DLD1 (cell line): ENCODE measurements around the gene TTC3.

Source experiments
- in situ Hi-C: cut with HindIII; loops from 2 replicates; pipeline ENCODE4 v1.10.0; 2017; ENCODE audit warnings: low sequenced_read_pairs

TTC3 gene

DNA sequence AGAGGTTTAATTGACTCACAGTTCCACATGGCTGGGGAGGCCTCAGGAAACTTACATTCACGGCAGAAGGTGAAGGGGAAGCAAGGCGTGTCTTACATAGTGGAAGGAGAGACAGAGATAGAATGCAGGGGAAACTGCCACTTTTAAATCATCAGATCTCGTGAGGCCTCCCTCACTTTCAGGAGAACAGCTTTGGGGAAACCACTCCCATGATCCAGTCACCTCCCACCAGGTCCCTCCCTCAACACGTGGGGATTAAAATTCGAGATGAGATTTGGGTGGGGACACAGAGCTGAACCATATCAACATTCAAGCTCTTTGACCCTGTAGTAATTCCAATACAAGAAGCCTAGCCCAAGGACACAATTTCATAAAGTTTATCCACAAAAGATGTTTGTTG lies 13.9 kb upstream of the TTC3 start:
- in situ Hi-C loops = no loop called here

DNA sequence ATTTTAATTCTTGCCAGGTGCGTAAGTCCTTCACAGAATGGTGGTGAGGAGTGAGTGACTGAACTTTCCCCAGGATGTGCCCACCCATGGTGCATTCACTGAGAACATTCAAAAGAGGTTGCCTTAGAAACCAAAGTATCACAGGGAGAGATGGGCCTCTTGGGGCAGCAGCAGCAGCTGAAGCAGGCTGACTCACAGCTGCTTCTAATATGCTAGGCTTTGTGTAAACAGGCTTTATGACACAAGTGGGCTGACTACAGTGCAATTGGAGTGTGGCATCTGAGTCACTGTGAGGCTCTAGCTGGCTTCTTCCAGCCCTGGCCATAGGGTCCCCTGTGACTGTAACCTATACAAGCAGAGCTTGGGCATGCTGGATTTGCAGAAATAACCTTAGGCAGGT lies 12.8 kb upstream of the TTC3 start:
- in situ Hi-C loops = no loop called here

DNA sequence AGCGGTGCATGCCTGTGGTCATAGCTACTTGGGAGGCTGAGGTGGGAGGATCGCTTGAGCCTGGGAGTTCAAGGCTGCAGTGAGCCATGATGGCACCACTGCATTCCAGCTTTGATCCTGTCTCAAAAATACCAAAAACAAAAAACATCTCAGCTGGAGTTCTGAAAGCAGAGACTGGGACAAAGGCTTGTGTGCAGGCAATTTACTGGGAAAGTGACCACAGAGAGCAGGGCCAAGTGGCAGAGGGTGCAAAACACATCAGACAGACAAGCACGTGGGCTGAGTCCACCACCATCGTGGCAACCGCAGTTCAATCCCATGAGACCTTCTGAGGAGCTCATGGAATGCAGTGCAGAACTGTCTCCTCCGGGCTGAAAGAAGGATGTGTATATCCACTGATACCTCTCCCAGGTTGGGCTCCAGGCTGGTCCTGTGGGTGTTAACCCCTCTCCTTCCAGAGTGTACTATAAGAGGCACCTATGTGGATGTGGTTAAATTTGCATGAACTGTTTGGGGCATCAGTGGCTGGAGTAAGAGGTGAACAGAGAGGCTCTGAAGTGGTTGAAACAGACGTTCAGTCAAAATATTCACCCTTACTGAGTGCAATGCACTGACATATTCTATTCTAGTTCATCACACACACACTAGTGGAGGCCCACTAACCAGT lies 11.0 kb upstream of the TTC3 start:
- in situ Hi-C loops = no loop called here

DNA sequence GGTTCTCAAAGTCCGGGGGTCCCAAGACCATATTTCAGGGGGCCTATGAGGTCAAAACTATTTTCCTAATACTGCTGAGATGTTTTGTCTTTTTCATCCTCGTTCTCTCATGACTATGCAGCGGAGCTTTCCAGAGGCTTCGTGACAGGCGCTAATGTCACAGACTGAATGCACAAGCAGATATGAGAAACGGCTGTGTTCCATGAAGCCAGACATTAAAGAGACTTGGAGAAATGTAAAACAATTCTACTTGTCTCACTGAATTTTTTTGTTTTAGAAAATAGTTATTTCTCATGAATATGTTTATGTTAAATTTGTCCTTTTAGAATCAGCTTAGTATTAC lies 10.5 kb upstream of the TTC3 start:
- in situ Hi-C loops = no loop called here

DNA sequence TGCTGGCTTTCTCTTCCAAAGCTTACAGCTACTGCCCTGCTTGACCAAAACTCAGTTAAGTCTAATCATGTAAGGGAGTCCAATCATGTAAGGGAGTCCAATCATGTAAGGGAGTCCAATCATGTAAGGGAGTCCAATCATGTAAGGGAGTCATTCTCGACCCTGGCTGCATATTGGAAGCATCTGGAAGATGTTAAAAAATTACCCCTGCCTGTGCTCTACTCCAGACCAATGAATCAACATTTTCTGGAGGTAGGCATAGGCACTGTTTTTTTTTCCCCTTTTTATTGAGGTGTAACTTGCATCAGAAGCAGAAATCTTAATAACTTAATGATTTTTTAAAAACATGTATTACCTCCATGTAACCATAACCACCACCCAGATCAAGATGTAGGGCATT lies 9.6 kb upstream of the TTC3 start:
- in situ Hi-C loops = no loop called here

DNA sequence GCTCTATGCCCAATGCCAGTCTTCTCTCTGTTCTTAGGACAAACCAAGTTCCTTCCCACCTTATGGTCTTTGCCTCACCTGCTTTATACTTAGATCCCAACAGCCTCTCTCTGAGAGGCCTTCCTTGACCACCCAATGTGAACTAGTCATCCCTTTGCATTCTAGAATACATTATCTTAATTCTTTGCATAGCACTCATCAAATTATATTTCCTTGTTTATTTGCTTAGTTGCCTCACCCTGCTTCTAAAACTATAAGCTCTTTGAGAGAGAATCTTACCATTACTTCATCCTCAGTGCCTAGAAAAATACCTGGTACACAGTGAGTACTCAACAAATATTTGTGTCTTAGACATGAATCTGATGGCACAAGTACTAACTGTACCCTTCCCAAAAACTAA lies 8.2 kb upstream of the TTC3 start:
- in situ Hi-C loops = no loop called here

DNA sequence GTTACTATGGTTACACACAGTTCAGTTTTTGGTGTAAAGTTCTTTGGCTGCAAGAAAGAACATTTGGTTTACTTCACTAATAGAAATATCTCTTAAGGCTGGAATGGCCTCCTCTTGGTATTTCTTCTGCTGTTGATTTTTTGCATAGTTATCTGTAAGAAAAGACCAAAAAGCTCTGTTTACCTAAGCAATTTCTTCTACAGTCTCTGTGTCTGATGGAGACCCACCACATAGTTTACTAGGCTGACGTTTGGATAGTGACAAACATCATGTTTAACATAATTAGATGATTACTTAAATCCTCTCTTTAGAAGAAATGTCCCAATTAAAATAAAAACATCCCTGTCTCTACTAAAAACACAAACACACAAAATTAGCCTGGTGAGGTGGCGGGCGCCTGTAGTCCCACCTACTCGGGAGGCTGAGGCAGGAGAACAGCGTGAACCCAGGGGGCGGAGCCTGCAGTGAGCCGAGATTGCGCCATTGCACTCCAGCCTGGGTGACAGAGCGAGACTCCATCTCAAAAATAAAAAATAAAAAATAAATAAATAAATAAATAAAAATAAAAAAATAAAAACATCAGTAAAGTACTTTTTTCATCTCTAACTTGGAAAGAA lies 7.4 kb upstream of the TTC3 start:
- in situ Hi-C loops = no loop called here

DNA sequence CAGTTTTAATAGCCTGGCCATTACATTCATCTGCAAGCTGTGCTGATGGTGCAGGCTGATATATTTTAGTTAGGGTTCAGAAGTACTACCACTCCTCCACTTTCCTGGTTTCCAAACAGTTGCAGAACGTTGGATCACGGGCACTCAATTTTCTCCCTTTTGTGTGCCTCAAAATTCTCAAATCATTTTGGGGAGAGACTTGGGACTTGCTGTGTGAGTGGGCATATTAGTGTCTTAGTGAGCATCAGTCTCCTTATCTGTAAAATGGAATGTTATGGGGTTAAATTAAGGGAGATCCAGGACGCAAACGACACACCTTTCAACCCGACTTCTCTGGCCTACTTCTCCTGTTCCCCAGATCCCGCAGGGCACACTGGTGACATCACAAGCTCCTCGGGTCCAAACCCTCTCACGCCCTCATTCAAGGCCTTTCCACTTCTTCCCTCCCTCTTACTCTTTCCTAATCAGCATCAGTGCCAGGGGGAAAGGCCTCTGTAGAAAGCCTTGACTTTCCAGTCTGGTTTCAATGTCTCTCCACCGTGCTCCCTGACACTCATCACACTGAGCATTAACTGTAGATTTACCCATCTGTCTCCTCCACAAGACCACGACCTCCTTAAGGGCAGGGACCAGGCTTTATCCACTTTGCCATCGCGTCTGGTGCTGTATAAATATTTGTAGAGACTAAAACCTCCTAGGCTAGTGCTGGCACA lies 1.3 kb upstream of the TTC3 start:
- in situ Hi-C loops = no loop called here

DNA sequence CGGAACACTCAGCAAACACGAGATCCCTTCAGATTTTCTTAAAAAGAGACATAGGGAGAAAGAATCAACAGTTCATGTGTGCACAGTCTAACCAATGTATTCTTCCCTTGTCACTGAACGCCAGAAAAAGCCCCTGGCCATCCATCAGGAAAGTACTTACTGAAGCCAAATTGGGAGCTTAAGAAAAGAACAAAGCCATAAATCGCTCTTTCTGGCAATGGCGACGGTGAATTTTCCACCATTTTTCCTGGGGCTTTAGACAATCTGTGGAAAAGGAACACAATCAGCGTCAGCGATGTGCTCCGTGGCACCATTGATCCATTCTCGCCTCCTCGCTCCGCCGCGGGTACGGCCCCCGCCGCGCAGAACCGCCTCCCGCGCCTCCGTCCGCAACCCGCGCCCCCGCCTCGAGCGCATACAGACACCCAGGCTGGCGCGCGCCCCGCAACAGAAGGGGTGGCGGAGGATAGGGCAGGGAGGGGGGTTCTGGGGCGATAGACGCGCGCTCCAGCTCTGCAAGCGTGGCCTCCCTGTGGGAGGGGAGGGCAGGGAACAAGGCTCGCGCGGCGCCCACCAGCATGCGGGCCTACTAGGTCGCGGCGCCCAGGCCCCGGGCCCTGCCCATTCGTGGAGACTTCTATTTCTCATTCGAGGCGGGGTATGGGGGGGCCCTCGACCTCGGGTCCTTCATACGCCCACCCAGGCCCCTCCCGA lies 623 bp upstream of the TTC3 start:
- in situ Hi-C loops = no loop called here

DNA sequence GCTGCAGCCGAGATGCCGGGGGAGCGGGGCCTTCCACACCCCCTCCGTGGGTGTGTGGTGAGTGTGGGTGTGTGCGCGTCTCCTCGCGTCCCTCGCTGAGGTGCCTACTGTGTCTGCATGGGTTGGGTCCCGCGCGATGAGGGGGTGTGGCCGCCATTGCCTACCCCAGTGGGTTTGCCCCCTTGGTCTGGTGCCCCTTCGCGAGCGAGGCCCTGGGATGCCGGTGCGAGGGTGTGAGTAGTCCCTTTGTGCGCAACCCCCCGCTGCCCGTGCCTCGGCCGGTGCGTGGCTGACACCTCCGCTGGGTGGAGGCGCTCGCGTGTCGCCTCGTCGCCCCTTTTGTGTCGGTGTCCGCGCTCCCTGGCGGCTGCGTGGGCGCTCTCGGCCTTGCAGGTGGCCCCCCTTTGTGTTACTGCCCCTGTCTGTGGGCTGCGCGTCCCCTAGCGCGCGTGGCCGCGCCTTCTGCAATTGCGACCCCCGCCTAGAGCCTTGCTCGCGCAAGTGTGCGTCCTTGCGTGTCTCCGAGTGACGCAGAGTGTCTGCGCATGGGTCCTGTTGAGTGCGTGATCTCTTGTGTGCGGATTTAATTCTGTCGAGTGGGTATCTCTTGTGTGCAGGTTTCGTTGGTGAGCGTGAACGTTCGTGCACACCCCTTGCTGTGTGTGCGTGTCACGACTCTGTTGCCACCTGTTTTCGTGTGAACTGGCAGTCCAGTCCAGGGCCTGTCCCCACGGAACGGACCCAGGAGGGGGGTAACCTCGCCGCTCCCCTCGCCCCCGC lies 553 bp downstream of the TTC3 start:
- in situ Hi-C loops = no loop called here

DNA sequence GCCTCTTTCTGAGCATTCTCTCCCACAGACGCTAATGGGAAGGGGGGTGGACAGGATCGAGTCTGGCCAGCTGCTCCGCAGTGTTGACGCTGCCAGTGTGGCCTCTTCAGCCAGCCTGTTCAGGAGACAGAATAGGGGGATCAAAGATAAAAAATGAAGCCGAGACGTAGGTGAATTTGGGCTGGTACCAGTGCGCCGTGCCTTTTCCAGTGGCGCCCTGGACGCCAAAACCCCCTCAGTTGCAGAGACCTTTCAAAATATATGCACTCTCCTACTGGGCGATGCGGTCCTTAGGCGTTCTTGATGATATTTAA lies 1.1 kb downstream of the TTC3 start:
- in situ Hi-C loops = no loop called here

DNA sequence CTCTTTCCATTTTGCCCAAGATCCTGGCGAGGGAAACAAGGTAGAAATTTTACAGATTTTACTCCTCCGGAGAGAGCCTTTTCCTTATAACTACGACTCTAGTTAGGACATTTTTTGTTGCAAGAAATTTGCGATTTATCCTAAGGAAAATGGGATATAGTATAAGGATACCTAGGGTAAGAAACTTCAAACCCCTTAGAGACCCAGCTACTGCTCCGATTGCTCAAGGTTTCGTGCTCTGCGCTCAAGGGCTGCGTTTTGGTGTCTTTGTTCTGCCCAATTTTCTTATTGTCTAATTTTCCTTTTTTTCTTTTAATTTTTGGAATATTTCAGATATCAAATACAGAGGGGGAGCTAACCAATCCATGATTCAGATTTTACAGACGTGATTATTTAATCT lies 1.5 kb downstream of the TTC3 start:
- in situ Hi-C loops = no loop called here

DNA sequence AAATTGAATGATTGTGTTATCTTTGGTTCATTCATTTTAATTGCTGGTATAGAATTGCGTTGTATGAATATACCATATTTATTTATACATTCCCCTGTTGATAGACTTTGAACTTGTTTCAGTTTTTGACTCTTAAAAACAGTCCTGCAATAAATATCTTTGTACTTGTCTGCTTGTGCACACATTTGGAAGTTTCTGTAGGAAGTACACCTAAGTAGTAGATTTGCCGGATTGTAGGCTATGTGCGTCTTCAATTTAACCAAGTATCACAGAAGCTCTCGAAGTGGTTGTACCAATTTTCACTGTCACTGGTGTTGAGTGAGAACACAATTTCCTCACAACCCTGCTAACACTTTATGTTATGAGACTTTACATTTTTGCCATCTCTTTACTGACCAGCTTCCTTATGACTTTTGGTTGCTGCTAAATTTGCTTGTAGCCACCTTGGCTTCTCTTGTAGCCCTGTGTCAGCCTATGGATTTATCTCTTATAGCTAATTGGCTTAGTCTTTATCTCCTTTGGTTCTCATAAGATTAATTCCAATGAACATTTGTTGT lies 2.2 kb downstream of the TTC3 start:
- in situ Hi-C loops = no loop called here

DNA sequence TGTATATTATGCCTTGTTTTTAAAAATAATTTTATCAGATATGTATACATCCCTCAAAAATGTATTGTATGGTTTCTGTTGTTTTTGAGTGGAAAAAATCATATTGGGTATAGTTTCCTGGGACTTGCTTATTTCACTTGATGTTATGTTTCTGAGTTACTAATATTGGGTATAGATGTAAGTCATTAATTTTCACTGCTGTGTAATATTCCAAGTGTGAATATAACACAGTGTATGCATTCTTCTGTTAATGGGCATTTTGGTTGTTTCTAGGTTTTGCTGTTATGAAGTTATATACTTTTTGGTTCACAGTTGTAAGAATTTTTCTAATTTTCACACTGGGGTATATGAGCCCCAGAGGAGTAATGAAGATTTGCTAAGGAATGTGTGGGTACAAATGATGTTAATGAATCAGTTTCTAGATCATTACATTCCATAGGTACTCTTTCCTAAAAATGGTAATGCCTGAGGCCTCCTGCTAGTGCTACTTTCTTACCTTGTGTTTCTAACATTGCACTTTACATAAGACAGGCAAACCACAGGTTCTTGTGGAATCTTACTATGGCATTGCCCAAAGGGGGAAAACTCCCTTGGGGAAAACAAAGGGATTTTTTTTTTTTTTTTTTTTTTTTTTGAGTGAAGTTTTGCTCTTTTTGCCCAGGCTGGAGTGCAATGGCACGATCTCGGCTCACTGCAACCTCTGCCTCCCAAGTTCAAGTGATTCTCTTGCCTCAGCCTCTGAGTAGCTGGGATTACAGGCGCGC lies 3.2 kb downstream of the TTC3 start:
- in situ Hi-C loops = no loop called here

DNA sequence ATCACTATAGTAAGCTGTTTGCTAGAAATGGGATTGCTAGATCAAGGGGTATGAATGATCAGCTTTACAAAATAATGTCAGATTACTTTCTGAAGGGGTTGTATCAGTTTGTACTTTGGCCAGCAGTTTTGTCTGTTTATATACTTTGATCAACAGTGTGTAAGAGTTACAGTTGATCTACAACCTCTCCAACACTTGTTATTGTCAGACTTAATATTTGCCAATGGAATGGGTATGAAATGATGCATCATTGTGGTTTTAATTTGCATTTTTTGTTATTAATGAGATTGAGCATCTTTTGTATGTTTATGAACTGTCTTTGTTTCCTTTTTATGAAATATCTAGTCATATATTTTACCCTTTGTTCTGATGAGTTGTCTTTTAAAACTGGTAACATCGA lies 4.3 kb downstream of the TTC3 start:
- in situ Hi-C loops = no loop called here

DNA sequence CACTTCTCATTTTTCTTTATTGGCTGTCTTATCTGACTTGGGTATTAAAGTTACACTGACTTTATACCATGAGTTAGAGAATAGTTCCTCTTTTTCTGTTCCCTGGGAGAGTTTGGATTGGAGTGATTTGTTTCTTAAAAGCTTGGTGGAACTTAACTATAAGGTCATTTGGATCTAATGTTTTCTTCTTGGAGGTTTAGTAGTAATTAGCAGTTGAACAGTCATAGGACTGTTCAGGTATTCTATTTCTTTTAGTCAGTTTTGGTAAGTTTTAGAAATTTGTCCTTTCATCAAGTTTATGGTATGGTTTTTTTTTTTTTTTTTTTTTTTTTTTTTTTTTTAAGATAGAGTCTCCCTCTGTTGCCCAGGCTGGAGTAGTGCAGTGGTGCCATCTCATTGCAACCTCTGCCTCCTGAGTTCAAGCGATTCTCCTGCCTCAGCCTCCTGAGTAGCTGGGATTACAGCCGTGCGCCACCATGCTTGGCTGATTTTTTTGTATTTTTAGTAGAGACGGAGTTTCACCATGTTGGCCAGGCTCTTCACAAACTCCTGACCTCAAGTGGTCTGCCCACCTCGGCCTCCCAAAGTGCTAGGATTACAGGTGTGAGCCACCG lies 6.3 kb downstream of the TTC3 start:
- in situ Hi-C loops = no loop called here

DNA sequence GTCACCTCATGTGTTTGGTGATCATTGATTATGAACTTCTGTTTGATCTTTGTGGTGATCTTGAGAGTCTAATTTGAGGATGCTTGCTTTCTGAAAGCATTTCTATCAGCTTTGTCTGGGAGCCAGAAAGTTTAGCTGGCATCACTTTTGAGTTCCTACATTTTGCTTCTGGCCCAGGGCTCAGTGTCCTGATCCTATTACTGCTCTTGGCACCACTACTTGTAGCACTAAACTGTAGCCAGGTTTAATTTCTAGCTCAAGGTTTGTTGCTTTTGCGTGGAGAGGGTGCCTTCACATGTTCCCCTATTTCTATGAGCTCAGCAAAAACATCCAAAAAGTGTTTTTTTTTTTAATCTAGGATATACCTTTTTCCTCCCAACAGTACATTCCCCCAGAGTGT lies 9.3 kb downstream of the TTC3 start:
- in situ Hi-C loops = no loop called here

DNA sequence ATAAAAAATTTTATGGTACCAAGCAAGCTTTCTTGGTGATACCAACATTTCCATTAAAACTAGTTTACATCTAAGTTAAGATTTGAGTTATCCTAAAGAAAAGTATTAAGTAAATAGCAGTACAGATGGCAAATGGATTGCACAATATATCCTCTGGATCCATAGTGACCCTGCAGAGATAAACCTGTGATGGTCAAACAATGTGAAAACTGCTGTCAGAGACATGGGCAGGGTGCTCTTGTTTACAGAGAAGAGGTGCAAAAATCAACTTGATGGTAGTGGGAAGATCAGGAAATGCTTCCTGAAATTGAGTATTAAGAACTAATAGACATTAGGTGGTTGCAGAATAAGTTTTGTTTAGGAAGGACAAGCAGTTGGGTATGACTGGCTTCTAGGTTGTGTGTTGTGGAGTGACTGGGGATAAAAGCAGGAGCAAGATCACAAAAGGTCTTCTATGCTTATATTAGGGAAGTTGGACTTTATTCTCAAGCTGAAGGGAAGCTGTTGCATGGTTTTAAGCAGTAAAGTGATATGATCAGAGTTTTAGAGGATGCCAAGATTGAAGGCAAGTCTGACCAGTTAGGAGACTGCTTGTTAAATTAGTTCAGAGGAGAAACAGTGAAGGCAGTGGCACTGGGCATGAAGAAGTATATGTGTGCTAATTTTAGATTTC lies 9.9 kb downstream of the TTC3 start:
- in situ Hi-C loops = no loop called here

DNA sequence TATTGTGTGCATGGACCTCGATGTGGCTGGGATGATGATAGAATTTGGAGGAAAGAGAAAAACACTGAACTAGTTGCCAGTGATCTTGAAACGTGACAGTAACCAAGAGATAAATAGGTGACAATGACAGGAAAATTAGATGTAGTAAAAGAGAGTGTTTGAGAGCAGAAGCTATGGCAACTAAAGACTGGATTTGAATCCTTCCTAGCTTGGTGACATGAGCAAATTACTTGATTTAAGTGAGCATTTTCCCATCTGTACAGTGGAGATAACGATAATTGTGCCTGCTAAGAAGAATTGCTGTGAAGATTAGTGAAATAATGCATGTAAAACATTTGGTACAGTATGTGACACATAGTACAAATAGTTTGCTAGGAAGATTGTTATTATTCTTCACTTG lies 12.7 kb downstream of the TTC3 start:
- in situ Hi-C loops = no loop called here
